NCI-H510A (cell line): Measurements from ENCODE around the gene GPC3.

ENCODE experiments used
- DNase-seq: peaks from one replicate; lab custom pipeline; 2025; lab: John Stamatoyannopoulos, UW

Gene GPC3

DNA sequence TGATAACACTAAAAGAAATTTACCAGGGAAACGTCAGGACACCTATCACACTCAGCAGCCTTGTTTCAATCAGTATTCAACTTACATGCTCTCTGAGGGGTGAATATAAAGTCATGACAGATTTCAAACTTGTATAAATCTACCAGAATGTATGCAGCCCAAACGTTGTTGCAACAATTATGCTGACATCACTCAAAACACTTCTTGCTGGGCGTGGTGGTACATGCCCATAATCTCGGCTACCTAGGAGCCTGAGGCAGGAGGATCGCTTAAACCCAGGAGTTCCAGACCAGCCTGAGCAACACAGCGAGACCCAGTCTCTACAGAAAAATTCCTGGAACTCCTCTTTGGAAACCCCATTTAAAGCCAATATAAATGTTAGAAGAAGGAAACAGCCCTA is 303.5 kb downstream of the GPC3 start:
- DNase-seq: no peak

DNA sequence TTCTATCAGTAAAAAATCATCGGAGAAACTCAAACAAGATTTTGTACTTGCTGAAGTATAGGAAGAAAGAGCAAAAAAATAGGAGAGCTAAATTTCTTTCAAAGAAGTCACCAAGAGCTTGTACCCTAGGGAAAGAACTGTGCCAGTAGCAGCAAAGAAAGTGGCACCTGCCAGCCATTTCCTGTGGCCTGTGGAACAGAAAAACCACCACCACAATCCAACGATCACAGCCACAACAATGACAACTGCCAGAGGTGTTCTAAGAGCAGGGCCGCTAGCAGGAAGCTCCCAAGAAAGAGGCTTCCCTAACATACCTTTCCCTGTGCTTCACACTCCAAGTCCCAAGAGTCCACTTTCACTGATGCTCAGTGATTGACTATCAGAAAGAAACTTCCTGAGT is 304.0 kb downstream of the GPC3 start:
- DNase-seq: no peak

DNA sequence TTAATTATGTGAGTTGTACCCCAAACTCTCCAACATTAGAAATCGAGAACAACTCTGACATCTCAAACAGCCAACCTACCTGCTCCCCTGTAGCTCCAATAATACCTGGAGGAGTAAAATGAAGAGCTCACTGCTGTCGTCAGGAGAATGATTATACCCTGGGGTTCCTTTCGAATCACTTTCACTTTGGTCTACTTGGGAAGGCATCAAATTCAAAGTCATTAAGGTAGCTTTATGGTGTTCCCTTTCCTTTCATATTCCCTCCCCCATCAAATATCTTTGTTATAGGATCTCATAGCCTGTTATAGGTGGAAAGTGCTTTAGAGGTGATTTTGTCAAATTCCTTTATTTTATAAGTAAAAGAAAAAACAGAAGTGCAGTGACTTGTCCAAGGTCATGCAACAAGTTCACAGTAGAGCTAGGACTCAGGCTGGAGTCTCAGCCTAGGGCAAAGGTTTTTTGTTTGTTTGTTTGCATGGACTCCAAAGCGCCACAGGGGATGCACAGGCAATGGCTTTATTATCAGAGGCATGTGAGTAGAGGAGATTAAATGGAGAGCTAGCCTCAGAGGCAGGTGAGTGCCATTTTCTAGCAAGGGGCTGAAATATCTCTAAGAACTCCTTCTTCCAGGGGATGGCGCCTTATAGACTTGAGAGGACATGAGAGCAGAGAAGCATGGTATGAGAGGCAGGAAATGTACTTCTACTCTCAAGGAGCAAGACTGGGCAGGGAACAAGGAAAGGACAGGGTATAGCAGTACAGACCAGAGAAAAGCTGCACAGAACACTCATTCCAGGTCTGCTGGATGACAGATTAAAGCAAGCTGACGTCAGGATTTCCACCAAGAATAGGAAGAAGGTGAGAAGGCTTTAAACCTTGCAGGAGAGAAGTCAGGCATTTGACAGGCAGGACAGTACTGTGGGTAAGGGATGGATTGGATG is 308.0 kb downstream of the GPC3 start:
- no peak for DNase-seq

DNA sequence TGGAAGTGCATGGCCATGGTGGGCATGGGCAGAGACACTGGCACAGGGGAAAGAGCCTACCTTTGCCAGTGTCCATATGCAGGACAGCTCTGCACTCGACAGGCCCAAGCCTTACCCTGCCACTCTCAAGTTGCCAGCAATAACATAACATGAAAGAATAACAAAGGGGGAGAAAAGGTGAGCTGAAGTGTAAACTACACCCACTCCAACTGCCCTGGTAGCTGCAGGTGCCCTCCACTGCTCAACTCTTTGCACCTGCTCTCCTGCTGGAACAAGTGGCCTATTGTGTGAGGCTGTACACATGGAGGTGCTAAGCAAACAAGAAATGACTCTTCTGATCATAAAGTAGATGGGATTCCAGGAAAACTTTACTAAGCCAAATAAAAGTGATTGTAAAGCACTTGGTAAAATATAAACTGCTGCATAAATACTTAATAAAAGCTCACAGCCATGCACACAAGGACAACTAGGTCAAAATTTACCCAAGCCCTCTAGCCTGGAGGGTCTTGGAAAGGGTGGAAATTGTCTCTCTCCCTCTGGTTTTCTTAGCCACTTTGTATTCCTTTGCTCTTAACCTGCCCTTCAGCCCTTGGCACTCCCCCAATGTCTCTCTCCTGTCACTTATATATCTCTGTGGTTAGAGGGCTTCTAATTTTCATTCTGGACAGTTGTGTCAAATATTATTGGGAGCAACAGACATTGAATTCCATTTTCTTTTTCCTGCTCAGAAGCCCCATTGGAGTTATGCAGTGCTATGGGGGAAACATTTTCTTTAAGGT is 308.9 kb downstream of the GPC3 start:
- peak; percentile 85 for DNase-seq

DNA sequence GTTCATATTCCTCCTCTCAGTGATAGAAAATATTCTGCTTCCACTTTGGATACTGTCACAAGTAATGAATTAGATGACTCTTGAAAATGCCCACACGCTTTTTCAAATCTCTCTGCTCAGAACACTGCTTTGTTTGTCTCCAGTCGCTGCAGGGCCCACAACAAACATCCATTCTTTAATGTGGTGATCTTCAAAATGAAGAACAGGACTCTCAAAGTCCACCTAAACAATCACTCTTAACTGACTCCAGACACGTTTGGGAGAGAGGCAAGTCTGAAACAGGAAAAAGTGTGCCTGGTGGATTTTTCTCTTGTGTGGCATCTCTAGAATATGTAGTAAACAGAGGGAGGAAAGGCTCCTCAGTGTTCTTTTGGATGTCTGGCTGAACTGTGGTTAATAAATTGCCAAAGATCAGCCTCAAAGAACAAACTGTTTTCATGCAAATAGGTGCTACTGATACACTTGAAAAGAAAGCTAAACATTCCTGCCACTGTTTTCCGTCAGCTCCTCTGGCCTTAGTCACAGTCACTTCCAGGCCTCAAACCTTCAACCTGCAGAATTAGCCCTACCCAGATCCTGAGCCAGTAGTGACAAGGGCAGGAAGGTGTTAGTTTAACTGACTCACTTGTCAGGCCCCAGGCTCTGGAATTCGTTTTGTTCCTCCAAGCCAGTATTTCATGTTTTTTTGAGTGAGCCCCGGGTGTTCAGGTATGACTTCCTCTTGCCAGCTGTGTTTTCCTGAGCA is 310.5 kb downstream of the GPC3 start:
- DNase-seq: no peak

DNA sequence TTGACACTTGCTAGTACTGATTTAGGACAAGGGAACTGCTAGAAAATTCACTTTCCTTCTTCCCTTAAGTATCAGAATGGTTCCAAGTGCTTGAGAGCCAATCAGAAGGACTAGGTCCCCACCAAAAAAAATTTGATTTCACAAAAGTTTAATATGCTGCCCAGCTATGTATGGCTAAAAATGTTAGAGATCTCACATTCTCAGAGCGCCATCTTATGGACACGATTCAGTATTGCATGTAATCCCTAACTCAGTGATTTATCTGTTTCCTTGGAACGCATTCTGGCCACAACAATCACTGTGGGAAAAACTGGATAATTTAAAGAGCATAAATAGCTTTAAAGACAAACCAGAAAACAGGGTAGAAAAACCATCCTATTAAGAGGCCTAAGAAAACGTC is 315.0 kb downstream of the GPC3 start:
- no peak for DNase-seq

DNA sequence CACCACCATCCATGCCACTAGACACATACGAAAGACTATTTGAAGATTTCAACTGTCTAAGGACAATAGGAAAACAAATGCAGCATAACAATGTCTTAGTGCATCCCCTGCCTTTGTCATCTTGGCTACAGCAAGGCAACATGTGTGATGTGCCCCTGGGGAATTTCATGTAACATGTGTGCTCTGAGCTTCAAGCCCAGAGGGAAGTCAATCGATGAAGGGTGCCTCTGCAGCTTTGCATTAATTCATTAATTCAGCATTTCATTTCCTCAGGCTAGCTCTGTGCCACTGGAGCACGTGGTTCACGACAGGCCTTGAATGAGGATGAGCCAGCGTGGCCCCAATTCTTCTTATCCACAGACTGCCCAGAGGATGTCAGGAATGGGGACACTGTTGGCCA is 316.2 kb downstream of the GPC3 start:
- DNase-seq: no peak

DNA sequence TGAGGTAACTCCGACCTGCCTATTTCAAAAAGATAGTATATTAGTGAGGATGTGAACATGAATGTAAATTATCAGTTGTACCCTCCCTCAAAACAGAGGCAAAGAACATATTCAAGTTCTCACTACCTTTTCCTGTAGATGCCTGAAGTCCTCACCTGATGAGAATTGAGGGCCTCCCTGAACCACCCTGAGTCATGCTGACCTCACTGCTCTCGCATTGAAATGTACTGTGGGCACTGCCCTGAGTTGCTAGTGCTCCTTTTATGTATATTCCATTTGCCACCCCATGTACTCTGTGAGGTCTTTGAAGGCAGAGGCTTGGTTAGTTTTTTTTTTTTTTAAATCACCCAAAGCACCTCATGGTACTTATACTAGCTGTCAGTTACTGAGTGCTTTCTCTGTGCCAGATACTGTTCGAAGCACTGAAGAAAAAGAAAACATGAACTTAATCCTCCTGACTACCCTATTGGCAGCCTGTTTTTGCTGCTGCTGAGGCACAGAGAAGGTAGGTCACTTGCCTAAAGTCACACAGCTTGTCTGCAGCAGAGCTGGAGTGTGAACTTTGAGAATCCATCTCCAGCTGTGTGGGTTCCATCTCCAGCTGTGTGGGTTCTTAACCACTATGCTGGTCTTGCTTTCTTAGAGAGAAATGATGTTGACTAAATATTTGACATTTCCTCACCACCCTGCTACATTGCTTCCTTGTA is 317.0 kb downstream of the GPC3 start:
- no peak for DNase-seq

DNA sequence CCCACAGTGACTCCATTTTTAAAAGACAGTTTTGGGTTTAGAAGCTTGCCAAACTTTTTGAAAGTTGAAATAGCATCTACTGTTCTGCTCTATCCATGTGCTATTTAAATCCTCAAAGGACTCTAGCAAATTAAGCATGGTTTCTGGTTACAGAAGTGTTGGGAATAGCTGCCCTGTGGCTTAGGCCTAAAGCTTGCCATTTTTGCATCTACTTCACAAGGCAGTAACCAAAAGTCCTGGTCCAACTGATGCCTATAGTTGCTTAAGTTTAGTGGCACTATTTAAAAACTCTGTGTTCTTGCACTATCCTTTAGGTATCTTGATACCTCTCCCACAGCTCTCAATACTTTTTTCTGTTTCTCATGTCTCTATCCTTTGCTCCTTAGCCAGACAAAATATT is 319.1 kb downstream of the GPC3 start:
- no peak for DNase-seq

DNA sequence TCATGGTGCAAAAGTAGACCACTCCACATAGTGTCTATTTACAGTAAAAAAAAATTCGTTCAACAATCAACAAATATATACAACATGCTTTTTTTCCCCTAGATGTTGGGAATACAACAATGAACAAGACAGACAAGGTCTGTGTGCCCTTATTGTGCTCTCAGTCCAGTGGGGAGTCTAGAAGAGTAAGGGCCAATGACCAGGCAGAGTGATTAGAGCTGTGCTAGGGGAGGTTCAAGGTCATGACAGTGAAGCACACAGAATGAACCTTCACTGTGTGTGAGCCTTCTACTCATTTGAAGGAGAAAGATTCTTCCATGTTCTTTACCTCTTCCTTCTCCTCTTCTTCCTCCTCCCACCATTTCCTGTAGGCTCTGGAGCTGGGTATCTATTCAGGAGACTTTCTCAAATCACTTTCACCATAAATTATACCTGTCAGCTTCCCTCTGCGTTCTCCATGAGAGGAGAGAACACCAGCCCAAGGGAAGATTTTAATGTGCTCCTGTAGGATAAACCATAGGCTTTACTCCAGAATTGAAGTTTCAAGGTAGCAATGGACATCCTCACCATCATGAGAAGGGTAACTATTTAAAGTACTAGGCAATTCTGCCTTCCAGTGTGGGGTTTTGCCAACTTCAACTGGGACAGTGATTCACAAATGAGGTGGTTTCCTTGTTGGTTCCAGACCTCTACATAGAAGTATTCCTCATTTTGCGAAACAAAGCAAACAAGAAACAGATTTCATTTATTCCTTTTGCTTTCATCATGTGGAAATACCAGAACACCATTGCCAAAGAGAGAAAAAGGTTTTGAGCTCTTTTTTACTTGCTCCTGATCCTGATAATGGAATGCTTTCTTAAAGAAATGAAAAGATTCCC is 323.2 kb downstream of the GPC3 start:
- no peak for DNase-seq

DNA sequence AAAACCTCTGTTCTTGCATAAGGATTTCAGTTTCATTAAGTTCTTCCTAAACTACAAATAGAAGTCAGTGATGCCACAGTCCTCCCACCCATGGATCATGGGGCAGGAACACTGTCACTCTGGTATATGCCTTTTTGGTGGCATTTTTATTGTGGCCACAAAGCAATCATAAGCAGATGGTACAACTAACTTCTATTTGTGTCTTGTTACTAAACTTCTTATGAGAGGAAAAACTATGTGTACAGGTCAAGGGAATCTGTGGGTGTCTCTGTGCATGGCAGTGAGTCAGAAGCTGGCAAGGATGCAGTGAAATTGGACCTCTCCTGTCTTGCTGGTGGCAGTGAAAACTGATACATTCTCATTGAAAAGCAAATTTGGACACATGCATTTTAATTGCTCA is 325.1 kb downstream of the GPC3 start:
- DNase-seq: no peak

DNA sequence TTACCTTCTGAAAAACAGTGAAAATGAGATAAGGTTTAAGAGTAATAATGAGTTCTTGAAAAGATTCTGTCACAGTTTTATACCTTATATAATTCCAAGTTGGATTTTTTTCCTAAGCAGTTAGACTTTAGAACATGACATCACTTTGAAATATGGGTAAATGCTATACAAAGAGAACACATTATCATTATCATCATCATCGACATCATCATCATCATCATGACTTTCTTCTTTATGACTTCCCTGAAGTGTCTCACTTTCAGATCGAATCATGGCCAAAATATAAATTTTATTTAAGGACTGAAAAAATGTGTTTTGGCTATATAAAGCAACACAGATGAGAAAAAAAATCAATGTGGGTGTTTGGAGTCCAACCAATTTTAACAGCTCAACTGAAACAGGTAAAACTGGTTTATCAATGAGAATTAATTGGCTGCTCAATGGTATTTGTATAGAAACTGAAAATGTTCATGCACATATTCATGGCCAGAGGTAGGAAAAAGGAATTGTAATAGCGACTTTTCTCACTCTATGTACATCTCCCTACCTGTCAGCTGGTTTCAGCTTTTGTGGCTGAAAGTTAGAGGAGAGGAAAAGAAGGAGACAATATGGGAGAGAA is 327.0 kb downstream of the GPC3 start:
- DNase-seq: no peak

DNA sequence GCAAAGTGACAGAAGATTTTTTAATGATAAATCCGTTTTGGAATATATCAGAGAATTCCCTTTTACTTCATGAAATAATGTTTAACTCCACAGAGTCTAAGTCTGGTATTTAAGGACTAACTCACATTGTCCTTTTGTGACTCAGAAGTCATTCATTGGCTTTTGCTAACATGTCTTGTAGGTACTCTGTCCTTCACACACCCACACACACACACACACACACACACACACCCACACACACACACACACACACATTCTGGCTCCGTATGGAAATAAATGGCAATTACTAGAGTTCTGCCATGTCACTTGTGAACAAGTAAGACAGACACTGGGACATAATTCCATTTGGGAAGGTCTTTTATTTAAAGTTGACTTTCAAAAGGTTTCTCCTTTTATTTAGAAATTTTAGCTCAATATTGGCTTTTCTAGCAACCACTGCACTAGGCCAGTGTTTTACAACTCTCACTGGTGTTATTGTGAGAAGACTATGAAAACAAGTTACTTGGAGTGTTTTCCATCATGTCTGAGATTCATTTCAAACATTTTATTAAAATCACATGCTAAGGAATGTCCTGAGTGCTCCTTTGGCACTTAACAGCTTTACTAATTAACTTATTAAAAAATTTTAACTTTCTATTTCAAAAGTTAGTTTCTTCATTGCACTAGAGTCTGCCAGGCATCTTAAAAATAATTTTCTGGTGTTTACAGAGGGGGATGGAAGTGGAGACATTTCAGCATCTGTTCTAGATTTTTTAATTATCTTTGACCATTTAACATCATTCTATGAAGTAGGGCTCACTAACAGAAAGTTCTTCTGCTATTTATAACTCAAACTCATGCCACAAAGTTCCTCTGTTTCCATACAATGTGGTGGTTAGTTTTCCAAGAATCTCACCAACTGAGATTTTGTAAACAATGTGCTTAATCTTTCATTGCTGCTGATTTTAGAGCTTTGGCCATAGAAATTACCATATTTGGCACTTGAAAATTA is 329.8 kb downstream of the GPC3 start:
- DNase-seq: no peak

DNA sequence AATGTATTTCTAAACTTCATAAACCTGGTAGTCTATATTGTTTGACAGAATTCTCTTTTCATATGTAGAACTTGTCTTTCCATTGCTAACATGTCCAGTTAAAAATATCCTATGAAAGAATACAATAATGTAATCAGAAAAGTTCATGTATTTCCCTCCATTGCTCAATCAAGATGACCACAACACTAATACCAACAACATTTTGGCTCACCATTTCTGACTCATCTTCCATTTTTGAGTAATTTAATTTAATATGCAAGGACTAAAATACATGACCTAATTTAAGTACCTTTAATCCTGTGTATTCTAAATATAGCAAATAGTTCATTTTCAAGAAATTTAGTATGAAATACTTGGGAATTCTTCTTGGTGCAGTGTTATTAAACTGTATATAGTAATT is 330.6 kb downstream of the GPC3 start:
- no peak for DNase-seq

DNA sequence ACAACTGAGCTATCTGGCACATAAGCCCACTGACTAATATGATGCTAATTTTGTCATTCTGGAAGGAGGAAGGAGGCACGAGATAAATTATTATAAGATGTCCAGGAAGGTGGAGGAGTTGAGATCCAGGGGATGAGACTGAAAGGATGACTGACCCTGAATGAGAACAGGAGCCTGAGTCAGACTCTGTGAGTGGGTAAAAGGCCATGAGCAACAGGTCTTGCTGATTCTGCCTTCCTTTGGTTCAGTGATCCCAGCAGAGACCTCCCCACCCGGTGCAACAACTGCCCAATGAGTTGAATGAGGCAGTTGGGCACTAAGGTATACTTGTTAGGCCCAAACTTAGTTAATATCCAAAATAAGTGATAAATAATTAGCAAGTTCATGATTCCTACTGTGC is 332.0 kb downstream of the GPC3 start:
- no peak for DNase-seq

DNA sequence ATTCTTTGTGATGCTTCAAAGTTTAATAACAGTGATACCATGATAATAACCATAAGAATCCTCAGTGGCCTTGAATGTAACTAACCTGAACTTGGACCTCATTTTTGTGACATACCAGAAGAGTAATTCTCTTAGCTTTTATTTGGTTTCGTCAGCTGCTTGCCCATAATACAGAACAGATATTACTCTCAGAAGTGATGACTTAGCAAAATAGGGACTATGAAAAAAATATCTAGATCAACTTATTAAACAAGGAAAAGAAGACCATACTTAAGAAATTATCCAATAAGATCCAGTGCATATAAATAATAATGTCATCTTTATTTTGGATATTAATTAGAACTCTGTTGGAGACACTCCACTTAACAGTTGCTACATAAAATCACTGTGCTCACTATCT is 333.2 kb downstream of the GPC3 start:
- DNase-seq: no peak

DNA sequence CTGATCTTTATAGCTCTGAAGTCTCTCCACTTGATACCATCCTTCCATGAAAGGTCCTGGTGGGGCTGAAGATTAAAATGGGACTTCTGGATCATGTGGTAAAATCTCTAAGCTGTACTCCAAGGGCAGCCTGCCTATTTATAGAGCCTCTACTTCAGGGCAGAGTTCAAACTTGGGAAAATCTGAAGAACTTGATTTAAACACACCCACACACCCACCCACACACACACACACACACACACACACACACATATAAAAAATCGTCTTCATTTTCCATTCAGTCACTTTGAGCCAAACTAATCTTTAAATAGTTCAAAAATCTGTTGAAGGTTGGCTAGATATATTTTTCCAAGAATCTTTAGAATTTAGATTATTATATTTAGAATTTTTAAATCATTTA is 335.2 kb downstream of the GPC3 start:
- DNase-seq: no peak

DNA sequence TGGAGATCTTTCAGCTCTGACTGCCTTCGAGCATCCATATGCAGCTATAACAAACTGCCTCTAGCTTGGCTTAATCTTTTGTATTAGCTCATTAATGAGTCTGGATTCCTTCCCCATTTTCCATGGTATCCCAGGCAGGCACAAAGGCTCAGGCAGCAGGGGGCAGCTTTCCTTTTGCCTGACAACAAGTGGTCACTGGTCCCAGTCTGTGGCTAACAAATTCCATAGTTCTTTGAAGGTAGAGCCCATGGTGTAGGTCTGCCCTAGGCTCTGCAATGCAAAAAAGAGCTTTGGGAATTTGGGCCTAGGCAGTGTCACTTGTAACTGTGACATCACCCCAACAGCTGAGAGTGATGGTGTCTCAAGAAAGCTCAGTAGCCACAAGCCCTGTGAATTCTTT is 335.7 kb downstream of the GPC3 start:
- DNase-seq: no peak

DNA sequence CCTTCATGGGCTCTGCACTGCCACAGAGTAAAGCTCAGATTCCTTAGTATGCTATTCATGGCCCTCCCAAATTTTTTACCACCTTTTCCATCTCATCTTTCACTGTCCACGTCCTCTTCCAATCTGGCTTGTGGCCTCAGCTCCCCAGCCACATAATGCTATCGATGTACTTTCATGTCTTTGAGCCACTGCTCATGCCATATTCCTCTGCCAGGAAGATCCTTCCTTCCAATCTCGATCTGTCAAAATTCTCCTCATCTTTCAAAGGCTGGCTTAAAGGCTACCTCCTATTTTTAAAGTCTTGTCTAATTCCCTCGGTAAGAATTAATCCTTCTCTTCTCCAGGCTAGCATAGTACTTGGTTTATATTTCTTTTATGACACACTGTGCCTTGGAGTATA is 336.8 kb downstream of the GPC3 start:
- DNase-seq: no peak
